DND-41 (cell line): ENCODE results near the gene NME3.

ENCODE experiments used
- ATAC-seq: fragments of 200-7000 bp; cut with Tn5 transposase; 3 replicates; pipeline ENCODE4 v1.9.1; 2021; ENCODE audit warnings: low read depth; ENCODE audit not compliant: insufficient read depth
- DNase-seq: peaks from one replicate; pipeline ENCODE4 v3.0.0-alpha.2; 2020
- H2AFZ ChIP-seq: 2 replicates; pipeline ENCODE4 v1.6.0; 2012; ENCODE audit warnings: low read depth, low read length
- H3K27ac ChIP-seq: 2 replicates; pipeline ENCODE4 v1.5.1; 2012; ENCODE audit warnings: low read length, inconsistent platforms
- H3K27me3 ChIP-seq: fragments of 200-600 bp; sonication (generic); 2 replicates; pipeline ENCODE4 v1.6.0; 2012; ENCODE audit warnings: low read length, mild to moderate bottlenecking, inconsistent platforms; ENCODE audit not compliant: insufficient read depth, poor library complexity
- H3K36me3 ChIP-seq: 2 replicates; pipeline ENCODE4 v1.5.1; 2012; ENCODE audit warnings: low read length, inconsistent platforms; ENCODE audit not compliant: insufficient read depth
- H3K4me1 ChIP-seq: 2 replicates; pipeline ENCODE4 v1.5.1; 2012; ENCODE audit warnings: mild to moderate bottlenecking, low read length; ENCODE audit not compliant: insufficient read depth
- H3K4me2 ChIP-seq: 2 replicates; pipeline ENCODE4 v1.6.0; 2012; ENCODE audit warnings: mild to moderate bottlenecking, moderate library complexity, low read length, inconsistent platforms; ENCODE audit not compliant: insufficient read depth
- H3K4me3 ChIP-seq, 2 experiments: fragments of 200-600 bp in 1 of 2; shearing (Covaris generic) in 1 of 2; 2 replicates each; pipeline ENCODE4 v1.5.1; 2012 to 2016; ENCODE audit warnings: inconsistent platforms in 2 of 2, low read length in 2 of 2, mild to moderate bottlenecking in 2 of 2, low read depth in 1 of 2, moderate library complexity in 1 of 2
- H3K79me2 ChIP-seq: 2 replicates; pipeline ENCODE4 v1.6.0; 2012; ENCODE audit warnings: low read length, inconsistent platforms; ENCODE audit not compliant: insufficient read depth
- H3K9ac ChIP-seq: 2 replicates; pipeline ENCODE4 v1.6.0; 2012; ENCODE audit warnings: low read depth, mild to moderate bottlenecking, inconsistent platforms, low read length, moderate library complexity
- H3K9me3 ChIP-seq: 2 replicates; pipeline ENCODE4 v1.5.1; 2012; ENCODE audit warnings: low read length, moderate library complexity, mild to moderate bottlenecking, inconsistent platforms; ENCODE audit not compliant: insufficient read depth, severe bottlenecking
- H4K20me1 ChIP-seq: 2 replicates; pipeline ENCODE4 v1.6.0; 2012; ENCODE audit warnings: low read length; ENCODE audit not compliant: insufficient read depth
- EZH2 ChIP-seq: IDR thresholded peaks from 3 replicates; pipeline ENCODE4 v1.6.1; 2012; ENCODE audit warnings: borderline replicate concordance, low read depth, mild to moderate bottlenecking, moderate library complexity, low read length, inconsistent platforms; ENCODE audit not compliant: severe bottlenecking
- TF ChIP-seq, protein P1 (sequence below): IDR thresholded peaks from 2 replicates; pipeline ENCODE4 v1.5.1; 2012; ENCODE audit warnings: borderline replicate concordance, low read length, moderate library complexity, mild to moderate bottlenecking; ENCODE audit not compliant: poor library complexity, severe bottlenecking; ENCODE audit errors: extremely low read depth

Gene NME3

DNA sequence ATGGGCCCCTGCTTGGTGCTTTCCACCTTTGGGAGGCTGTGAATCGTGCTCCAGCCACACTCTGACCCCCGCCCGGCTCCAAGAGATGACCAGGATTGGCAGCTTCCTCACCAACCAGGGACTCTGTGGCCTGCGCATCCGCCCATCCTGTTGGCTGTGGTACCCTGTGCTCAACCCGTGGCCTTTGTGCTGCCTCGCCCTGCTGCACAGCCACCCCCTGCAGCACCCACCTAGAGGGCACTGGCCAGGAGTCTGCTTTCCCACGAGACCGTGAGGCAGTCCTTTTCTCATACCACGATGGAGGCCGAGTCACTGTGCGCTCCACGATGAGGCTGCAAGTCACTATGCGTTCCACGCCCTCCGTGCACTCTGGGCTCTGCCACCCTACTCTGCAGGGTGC lies 19.4 kb downstream of the NME3 start:
- Histone ChIP-seq H3K4me3 (no peak overlapping the region), H3K79me2 (no peaks in the 10 kb centered on the region), H3K9ac (no peak overlapping the region), H3K27ac (no peak overlapping the region), H3K4me1 (no peaks in the 10 kb centered on the region), H2AFZ (no peak overlapping the region), H3K36me3 (peaks cover 70% of the 10 kb centered on the region), H4K20me1 (peaks cover 4% of the 10 kb centered on the region; the same call in 1 of the 2 replicates), H3K9me3 (no peaks in the 10 kb centered on the region), H3K4me2 (no peak overlapping the region), H3K27me3 (no peaks in the 10 kb centered on the region)
- no peak for DNase-seq
- ATAC-seq: no peak
- TF ChIP-seq, protein P1, sequence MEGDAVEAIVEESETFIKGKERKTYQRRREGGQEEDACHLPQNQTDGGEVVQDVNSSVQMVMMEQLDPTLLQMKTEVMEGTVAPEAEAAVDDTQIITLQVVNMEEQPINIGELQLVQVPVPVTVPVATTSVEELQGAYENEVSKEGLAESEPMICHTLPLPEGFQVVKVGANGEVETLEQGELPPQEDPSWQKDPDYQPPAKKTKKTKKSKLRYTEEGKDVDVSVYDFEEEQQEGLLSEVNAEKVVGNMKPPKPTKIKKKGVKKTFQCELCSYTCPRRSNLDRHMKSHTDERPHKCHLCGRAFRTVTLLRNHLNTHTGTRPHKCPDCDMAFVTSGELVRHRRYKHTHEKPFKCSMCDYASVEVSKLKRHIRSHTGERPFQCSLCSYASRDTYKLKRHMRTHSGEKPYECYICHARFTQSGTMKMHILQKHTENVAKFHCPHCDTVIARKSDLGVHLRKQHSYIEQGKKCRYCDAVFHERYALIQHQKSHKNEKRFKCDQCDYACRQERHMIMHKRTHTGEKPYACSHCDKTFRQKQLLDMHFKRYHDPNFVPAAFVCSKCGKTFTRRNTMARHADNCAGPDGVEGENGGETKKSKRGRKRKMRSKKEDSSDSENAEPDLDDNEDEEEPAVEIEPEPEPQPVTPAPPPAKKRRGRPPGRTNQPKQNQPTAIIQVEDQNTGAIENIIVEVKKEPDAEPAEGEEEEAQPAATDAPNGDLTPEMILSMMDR: no peak
- no peak for TF ChIP-seq EZH2

DNA sequence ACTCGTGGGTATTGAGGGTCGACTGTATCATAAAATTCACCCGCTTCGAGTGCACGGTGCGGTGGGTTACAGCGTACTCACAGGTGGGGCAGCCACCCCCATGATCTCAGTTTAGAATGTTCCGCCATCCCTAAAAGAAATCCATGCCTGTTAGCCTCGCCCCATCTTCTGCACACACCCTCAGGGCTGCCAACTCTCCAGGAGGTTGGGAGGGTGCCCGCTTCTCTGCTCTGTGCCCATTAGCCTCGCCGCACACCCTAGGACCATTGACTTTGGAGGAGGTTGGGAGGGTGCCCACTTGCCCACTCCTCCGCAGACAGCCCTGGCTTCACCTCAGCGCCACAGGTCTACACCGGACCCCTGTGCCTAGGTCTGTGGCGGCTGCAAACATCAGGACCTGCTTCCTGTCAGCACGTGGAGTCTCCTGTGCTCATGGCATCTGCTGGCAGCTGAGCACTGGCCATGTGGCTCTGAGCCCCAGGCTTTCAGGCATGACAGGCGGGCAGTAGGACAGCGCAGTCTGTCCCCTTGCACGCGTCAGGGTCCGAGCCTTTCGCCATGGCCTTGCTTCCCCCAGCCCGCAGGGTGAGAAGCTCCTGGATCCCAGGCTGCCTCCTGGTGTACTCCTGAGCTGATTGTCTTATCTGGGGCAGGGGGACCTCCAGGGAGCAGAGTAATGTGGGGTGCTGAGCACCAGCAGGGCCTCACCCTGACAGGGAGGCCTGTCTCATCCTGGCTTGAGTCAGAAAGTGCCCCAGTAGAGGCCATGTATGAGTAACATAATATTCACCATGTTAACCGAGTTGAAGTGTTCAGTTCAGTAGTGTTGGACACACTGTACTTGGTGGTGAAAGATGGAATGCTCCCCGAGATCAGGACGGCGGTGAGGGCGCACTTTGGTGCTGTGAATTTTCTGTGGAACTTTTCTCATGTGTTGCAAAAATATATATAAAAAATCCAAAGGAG lies 21.9 kb downstream of the NME3 start:
- Histone ChIP-seq H3K9ac (no peak overlapping the region), H3K27me3 (no peaks in the 10 kb centered on the region), H2AFZ (no peak overlapping the region), H3K4me1 (no peaks in the 10 kb centered on the region), H3K27ac (no peak overlapping the region), H3K36me3 (peaks cover 81% of the 10 kb centered on the region), H3K79me2 (no peaks in the 10 kb centered on the region), H4K20me1 (peaks cover 4% of the 10 kb centered on the region; the same call in 1 of the 2 replicates), H3K9me3 (no peaks in the 10 kb centered on the region), H3K4me3 (no peak overlapping the region), H3K4me2 (no peak overlapping the region)
- DNase-seq: no peak
- TF ChIP-seq, protein P1: no peak
- no peak for TF ChIP-seq EZH2
- no peak for ATAC-seq

DNA sequence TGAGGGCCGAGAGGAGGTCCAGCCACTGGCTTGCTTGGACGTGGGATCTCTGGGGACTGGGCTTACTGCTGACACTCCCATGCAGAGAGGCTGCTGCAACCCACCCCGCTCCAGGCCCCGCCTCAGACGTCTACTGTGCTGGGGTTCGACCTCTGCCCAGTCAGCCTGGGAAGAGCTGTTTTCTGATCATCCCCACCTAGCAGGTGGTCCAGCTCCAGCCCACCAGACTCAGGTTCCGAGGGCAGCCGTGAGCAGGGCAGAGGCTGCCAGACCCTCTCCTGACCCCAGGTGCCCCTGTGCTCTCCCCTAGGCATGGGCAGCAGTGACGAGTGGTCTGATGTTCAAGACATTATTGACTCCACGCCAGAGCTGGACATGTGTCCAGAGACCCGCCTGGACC lies 23.4 kb downstream of the NME3 start:
- Histone ChIP-seq H4K20me1 (peaks cover 4% of the 10 kb centered on the region; the same call in 1 of the 2 replicates), H3K9me3 (no peaks in the 10 kb centered on the region), H3K79me2 (no peaks in the 10 kb centered on the region), H2AFZ (no peak overlapping the region), H3K4me2 (no peak overlapping the region), H3K4me1 (no peaks in the 10 kb centered on the region), H3K27me3 (no peaks in the 10 kb centered on the region), H3K4me3 (no peak overlapping the region), H3K36me3 (peaks cover 88% of the 10 kb centered on the region), H3K27ac (no peak overlapping the region), H3K9ac (no peak overlapping the region)
- ATAC-seq: no peak
- no peak for DNase-seq
- TF ChIP-seq EZH2: no peak
- TF ChIP-seq, protein P1: no peak
